RCC 7860 (cell line): ENCODE data around the gene ADGRD2.
"Not testable (repeated sequence)": the region's sequence is repeated elsewhere in the genome, so short reads cannot be mapped to it uniquely, and the experiment has no call there.

Experiments
- DNase-seq: peaks from one replicate; pipeline ENCODE4 v3.0.0-alpha.2; 2015; ENCODE audit warnings: low spot score
- FAIRE-seq: peaks from 2 replicates; lab custom pipeline; 2012; peaks lifted over from hg19 to GRCh38; lab: Jason Lieb, UNC

ADGRD2 gene, protein sequence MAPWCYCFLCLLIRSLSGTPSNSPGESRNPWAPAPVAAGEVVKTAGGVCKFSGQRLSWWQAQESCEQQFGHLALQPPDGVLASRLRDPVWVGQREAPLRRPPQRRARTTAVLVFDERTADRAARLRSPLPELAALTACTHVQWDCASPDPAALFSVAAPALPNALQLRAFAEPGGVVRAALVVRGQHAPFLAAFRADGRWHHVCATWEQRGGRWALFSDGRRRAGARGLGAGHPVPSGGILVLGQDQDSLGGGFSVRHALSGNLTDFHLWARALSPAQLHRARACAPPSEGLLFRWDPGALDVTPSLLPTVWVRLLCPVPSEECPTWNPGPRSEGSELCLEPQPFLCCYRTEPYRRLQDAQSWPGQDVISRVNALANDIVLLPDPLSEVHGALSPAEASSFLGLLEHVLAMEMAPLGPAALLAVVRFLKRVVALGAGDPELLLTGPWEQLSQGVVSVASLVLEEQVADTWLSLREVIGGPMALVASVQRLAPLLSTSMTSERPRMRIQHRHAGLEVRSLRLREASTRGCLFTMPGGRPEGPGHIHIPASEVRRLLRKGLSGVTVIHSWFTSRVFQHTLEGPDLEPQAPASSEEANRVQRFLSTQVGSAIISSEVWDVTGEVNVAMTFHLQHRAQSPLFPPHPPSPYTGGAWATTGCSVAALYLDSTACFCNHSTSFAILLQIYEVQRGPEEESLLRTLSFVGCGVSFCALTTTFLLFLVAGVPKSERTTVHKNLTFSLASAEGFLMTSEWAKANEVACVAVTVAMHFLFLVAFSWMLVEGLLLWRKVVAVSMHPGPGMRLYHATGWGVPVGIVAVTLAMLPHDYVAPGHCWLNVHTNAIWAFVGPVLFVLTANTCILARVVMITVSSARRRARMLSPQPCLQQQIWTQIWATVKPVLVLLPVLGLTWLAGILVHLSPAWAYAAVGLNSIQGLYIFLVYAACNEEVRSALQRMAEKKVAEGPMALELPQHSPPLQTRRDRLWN

DNA sequence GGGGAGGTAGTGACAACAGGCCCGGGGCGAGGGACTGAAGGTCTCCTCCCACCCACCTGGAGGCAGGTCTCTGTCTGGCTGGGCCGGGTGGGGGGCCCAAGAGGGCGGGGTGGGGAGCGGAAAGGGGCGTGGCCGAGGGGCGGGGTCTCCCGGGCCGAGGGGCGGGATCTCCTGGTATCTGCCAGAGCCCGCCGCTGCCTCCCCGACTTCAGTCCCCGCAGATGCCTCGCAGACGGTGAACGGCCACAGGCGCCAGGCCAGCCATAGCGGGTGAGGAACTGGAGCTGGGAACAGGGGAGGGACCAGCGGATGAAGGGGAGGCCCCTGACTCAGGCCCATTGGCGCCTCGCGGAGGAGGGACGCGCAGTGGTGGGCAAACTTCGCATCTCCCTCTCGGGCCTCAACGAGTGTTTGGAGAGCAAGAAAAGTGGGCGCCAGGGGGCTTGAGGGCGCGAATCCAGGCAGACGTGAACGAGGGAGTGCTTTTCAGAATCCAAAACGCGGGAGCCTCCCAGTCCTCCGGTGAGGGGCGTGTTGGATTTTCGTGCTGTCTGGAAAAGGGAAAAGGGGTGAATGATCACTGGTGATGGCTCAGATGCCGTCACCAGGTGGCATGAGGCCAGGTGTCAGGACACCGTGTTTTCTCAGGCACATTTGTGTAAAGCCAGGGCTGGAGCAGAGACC, at the start of gene ADGRD2:
TSS of gene ADGRD2 (plus strand) at position 211 of the 684 bp plus-strand sequence. CDS start 1,216 bp downstream, outside the sequence.
- no peak for FAIRE-seq
- DNase-seq: no peak

DNA sequence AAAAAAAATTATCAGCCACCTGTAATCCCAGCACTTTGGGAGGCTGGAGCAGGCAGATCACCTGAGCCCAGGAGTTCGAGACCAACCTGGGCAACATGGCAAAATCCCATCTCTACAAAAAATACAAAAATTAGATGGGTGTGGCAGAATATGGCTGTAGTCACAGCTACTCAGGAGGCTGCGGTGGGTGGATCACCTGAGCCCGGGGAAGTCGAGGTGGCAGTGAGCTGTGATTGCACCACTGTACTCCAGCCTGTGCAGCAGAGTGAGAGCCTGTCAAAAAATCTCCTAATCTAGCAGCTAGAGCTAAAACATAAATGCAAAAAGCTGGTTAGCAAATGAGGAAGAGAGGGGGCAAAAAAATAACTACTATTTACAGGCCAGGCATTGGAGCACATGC, 47.0 kb upstream of the ADGRD2 start:
- FAIRE-seq (no peak), DNase-seq (no peak)

DNA sequence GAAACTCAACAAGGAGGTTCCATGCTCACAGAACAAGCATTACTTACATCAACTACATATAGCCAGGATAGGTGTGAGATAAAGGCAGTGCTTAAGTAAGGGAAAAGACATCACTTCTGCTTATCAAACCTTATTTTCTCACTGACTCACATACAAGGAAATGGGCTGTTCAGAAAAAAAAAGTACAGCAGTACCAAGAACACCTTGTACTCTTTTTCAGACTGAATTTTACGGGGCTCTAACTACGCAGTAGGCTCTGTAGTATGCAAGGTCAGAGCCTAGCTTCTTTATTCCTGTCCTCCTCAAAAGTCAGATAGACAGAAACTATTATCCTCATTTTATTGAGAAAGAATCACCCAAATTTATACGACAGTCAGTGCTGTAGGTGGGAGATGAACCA, 40.8 kb upstream of the ADGRD2 start:
- DNase-seq (no peak), FAIRE-seq (no peak)

DNA sequence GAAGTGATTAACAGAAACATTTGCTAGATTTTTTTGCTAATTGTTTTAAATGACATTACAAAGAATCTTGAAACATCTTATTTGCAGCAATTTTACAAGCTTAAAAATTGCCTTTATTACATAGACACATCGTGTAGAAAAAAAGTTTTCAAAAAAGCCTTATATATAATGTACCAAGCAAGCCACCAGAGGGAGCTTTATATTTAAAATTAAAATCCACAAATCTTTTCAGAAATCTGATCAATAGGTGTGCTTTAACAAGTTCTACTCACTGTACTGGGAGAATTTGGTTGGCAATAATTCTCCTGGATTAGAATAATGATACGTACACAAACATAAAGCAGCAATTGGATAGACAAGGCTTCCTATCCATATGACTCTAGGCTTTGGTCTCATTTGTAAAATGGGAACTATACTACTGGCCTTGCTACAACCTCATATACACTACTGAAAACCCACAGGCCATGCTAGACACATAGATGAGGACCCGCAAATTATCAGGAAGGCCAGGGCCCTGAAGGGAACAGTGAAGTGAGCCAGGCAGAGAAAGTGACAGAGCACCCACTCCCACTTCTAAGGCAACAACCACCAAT, 39.8 kb upstream of the ADGRD2 start:
- peak; percentile 57 for FAIRE-seq

DNA sequence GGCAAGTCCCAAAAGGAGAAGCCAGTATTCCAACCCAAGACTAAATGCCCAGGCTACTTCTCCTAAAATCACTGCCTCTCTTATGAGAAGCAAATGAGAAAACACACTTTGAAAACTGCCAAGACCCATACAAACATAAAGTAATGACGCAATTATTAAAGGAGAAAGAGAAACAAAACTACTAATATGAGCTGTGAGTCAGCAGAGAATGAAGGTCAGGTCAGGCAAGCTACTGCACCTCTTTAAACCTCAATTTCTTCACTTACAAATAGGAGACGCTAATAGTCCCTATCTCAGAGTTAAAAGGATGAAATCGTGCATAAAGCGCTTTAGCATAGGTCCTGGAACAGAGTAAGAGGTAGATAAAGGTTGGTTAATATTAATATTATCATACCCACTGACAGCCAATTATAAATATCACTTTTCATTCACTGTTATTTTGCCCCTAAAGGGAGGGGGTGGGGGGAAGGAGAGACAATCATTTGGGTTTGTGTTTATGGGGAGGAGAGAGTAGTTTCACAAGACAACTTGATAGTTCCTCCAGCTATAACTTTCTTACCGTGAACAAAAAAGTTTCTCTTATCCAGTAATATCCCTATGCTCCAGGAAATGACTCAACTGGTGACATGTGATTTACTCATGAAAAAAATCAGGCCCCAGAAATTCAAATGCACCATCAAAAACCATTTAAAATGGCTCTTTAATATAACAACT, 38.6 kb upstream of the ADGRD2 start:
- DNase-seq (peak; percentile 46), FAIRE-seq (peak; percentile 77)

More for the DNA sequence above, 39.8 kb upstream of the ADGRD2 start:
- DNase-seq: no peak

DNA sequence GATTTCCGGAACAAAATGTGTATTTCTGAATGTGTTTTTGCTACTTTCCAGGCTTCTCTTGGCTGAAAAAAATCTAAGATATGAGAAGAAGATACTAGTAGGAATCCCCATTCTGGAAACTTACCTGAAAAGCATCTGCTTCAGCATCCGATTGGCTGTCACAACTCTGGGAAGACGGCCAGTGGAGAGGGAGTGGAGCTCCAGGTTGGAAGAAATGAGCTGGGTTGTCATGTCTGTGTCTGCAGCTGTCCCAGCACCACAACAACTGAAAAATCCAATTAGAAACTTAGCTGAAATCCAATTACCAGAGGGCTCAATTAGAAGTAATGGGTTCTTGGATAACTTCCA, 38.0 kb upstream of the ADGRD2 start:
- FAIRE-seq (no peak), DNase-seq (no peak)

DNA sequence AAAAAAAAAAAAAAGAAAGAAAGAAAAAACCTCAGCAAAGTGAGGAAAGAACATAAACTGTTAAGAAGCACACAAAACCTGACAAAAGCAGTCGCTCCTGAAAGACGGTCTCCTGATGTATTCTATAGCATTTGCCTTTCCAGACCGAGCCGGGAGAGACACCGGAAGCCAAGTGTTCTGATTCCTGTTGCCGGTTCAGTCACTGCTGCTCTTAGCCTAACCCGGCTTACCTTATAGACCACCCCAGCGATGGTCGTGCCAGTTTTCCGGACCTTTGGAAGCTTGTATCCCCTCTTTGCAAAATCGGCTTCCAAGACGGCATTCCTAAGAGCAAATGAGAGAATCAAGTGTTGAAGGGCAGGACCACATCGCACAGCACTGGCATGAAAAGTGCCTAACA, 35.6 kb upstream of the ADGRD2 start:
- FAIRE-seq (no peak), DNase-seq (peak; percentile 16)

DNA sequence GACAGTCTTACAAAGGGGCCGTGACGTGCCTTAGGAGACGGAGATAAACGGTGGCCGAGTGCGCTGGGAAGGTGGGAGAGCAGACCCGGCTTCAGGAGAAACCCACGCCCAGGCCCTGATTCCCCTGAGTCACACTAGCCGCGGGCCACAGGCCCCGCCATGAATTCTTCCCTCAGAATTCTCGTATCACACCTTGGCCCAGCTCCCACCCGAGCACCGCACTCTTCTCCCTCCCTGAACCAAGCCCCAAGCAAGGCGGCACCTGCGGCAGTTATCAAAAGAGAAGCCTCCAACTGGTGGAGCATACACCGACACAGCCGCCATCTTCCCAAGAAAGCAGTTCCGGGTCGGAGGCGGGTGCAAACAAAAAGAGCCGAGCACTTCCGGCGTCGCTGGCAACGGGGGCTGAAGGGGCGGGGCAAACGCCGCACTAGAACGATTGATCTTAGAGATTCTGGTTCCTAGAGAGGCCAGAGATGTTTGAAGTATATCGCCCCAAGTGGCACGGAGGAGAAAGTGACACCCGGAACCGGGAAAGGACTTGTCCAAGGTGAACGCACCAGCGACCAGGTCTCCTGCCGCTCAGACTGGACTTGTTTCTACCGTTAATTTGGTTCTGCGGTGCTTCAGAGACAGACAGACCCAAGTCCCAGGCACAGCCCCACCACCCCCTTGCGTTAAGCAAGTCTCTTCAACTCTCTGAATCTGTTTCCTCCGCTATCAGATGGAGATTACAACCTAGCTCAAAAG, 35.0 kb upstream of the ADGRD2 start, which contains the start of gene PSMB7:
TSS of gene PSMB7 (minus strand) at position 341 of the 750 bp plus-strand sequence. CDS start at position 324, 17 bp downstream.
- DNase-seq (peak; percentile 93), FAIRE-seq (peak; percentile 91)

DNA sequence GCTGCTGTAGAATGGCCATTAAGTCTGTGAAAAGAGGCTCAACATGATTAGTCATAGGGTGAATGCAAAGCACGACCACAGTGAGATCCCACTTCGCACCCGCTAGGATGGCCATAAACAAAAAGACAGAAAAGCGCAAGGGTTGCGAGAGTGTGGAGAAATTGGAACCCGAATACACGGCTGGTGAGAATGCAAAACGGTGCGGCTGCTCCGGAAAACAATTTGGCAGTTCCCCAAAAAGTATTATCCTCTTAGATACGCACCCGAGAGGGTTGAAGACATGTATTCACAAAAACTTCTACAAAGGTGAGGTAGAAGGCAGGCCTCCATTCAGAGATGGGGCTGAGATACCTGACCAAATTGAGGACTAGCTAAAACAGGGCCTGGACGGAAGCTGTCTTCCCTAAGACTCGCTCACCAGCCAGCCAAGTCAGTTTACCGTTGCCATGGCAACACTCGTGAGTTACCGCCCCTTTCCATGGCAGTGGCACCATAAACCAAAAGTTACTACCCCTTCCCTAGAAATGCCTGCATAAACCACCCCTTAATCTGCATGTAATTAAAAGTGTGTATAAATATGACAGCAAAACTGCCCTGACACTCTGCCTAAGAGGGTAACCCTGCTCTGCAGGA, 34.3 kb upstream of the ADGRD2 start:
- DNase-seq (no peak), FAIRE-seq (no peak)

DNA sequence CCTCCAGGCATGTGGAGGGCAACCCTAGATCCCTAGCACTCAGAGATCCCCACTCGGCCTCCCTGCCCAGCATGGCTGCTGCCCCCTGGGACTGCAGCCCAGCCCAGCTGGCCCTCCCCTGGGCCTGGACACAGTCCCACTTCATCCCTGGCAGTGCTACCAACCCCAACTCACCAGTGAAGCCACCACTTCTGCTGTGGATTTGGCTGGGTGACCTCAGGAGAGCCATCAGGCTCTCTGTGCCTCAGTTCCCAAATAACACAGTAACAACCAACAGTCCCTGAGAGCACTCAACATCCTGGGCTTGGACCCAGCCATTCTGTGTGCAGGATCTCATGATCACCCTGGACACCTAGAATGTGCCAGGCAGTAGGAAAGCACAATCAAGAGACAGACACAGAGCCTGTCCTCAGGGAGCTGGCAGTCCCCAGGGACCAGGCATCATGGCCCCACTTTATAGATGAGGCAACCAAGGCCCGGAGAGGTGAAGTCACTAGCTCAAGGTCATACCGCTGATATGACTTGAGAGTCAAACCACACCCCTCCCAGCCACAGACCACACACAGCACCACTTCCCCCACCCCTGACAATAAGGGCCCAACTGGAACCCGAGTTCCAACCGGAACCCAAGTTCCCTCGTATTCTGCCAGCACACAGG, 30.3 kb upstream of the ADGRD2 start:
- DNase-seq (no peak), FAIRE-seq (no peak)

DNA sequence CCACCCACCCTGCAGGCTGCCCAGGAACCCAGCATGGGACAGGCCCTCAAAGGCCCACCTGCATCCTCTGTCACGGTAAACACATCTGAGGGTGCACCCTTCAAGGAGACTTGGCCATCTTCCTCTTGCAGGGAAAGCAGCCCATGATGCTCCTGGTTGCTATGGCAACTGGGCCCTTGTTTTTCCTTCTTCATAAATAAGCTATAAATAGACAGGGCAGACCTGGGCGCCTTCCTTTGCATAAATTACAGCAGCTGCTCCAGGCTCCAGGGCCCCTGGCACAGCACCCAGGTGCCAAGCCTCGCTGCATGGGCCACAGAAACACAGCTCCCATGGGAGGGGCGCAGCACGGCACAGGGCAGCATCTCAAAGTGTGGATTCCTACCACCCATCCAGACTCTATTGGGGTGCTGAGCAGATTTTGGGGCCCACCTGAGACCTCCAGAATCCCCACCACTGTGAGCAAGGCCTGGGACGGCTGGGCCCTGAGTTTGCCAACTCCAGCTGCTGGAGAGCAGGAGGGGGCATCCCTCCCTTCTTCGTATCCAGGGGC, 29.2 kb upstream of the ADGRD2 start:
- no peak for DNase-seq
- FAIRE-seq: no peak

DNA sequence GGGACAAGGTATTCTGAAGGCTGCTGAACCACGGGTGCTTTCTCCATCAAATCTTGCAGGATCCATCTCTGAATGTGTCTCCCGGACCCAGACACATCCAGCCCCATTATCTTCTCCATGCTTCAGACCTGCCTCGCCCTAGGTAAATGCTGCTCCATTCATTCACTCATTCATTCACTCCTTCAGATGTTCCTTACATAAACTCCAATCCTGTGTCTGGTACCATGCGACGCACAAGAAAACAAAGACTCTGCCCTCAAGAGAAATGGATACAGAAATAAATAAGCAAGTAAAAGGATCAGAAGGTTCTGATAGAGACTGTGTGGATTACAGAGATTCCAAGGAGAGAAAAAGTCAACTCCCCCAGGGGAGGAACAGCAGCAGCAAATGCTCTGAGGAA, 27.1 kb upstream of the ADGRD2 start:
- DNase-seq (no peak), FAIRE-seq (no peak)

DNA sequence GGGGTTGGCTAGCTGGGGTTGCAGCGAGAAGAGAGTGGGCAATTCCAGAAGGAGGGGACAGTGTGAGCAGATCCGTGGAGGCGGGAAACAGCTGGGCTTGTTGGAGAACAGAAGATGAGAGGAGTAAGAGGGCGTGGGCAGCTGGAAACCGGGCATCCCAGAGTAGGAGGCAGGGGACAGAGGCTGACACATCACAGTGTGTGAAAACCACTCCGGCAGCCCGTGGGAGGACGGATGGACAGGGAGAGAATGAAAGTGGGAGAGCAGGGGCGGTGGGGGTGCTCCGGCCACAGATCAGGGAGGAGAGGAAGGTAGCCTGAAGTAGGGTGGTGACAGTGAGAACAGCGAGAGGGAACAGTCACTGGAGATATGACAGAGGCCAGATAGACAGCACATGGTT, 26.7 kb upstream of the ADGRD2 start:
- DNase-seq: no peak
- FAIRE-seq: no peak

DNA sequence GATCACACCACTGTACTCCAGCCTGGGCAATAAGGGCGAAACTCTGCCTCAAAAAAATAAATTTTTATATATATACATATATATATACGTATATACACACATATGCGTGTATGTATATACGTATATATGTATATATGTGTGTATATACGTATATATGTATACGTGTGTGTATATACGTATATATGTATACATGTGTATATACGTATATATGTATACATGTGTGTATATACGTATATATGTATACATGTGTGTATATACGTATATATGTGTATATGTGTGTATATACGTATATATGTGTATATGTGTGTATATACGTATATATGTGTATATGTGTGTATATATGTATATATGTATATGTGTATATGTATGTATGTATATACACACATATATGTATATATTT, 24.5 kb upstream of the ADGRD2 start:
- FAIRE-seq: peak; percentile 58
- not testable (repeated sequence) for DNase-seq

DNA sequence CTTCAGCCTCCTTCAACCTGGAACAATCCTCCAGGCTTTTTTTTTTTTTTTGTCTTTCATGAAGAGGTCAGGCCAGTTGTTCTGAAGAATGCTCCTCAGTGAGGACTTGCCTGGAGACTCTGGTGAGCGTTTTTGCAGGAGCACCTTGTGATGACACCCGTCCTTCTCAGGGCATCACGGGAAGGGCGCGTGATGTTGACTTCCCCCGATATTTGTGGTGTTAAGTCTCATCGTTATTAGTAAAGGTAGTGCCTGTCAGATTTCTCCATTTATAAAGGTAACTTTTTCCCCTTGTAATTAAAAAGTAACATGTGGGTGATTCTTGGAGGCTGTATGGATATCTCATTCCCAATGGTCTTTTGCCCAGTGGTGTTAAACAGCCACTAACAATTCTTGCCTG, 23.9 kb upstream of the ADGRD2 start:
- no peak for DNase-seq
- FAIRE-seq: no peak

DNA sequence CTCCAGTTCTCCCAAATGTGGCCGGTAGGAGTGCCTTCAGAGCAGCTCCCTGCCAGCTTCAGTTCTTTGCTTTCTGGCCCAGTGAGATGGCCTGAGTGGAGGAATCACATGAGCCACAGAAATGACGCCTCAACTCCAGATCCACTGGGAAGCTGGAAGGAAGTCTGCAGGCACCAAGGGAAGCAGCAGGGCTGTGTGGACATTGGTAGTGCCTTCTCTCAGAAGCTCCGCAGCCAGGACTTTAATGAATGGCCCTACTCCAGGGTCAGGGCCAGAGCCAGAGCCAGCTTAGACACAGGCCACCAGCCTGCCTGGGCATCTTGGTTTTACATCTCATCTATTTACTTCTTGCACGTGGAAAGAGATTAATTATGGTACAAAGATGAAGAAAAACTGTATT, 23.0 kb upstream of the ADGRD2 start:
- no peak for FAIRE-seq
- DNase-seq: no peak

DNA sequence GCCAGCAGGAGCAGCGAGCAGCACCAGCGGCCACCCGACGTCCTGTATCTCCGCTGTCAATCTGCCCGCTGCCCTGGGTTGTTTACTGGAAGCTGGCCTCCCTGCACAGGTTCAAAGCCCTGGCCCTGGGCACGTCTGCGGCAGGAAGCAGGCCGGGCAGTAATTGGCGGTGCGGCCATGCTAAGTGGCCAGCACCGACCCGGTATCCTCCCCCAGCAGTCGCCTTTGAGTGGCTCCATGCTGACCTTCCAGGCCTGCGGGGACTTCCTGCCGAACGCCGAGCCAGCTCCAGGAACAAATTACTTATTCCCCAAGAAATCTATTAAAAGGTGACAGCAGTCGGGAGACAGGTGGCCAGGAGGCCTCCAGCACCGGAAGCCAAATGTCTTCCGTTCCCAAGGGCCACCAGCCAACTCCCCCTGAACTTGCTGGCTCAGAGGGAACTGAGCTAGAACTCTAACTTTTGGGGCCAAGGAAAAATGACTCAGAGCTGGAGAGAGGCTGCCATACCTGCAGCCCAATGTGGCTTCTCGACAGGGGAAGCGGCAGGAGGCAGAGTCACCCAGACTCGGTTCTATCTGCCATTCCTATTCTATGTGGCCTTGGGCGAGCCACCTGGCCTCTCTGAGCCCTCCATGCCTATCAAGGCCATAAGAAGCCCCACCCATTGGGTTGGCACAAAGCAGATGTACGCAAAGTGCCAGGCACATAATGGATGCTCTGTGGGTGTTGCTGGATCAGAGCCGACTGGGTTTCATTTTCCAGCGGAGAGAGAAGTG, 21.3 kb upstream of the ADGRD2 start:
- FAIRE-seq: no peak
- DNase-seq: no peak
